HG03565 (cell line): ENCODE results near the gene PRKG1.

Experiments
- ATAC-seq: cut with Tn5 transposase; IDR thresholded peaks from one replicate; pipeline ENCODE4 v1.9.1; 2021; ENCODE audit warnings: mild to moderate bottlenecking, moderate library complexity; ENCODE audit not compliant: unreplicated experiment

The PRKG1 gene

GRCh38 chr10:51770709-51771108, 696.4 kb downstream of the PRKG1 start:
- ATAC-seq: no peak

GRCh38 chr10:51772387-51772786, 698.1 kb downstream of the PRKG1 start:
- no peak for ATAC-seq

- ATAC-seq: no peak
Measured at GRCh38 chr10:51773681-51774080, 699.4 kb downstream of the PRKG1 start.

GRCh38 chr10:51783941-51784340, 709.7 kb downstream of the PRKG1 start:
- no peak for ATAC-seq

GRCh38 chr10:51786016-51786683, 711.9 kb downstream of the PRKG1 start:
- no peak for ATAC-seq

- no peak for ATAC-seq
Measured at GRCh38 chr10:51786684-51787035, 712.4 kb downstream of the PRKG1 start.

- no peak for ATAC-seq
Measured at GRCh38 chr10:51788273-51788672, 714.0 kb downstream of the PRKG1 start.

- ATAC-seq: no peak
Measured at GRCh38 chr10:51789118-51789517, 714.8 kb downstream of the PRKG1 start.

- ATAC-seq: no peak
Measured at GRCh38 chr10:51789903-51790302, 715.6 kb downstream of the PRKG1 start.

GRCh38 chr10:51792678-51793077, 718.4 kb downstream of the PRKG1 start:
- ATAC-seq: no peak

- ATAC-seq: no peak
Measured at GRCh38 chr10:51800121-51800520, 725.8 kb downstream of the PRKG1 start.

GRCh38 chr10:51800725-51801424, 726.6 kb downstream of the PRKG1 start:
- no peak for ATAC-seq

- no peak for ATAC-seq
Measured at GRCh38 chr10:51802030-51802429, 727.7 kb downstream of the PRKG1 start.

- ATAC-seq: no peak
Measured at GRCh38 chr10:51804866-51805265, 730.6 kb downstream of the PRKG1 start.

- ATAC-seq: no peak
Measured at GRCh38 chr10:51806079-51806835, 732.0 kb downstream of the PRKG1 start.

GRCh38 chr10:51808187-51808586, 733.9 kb downstream of the PRKG1 start:
- no peak for ATAC-seq

GRCh38 chr10:51815723-51816122, 741.4 kb downstream of the PRKG1 start:
- no peak for ATAC-seq

GRCh38 chr10:51821045-51821444, 746.8 kb downstream of the PRKG1 start:
- no peak for ATAC-seq

GRCh38 chr10:51821745-51822144, 747.5 kb downstream of the PRKG1 start:
- no peak for ATAC-seq

GRCh38 chr10:51832652-51833383, 758.5 kb downstream of the PRKG1 start:
- peak; percentile 90 for ATAC-seq

- no peak for ATAC-seq
Measured at GRCh38 chr10:51834548-51834947, 760.3 kb downstream of the PRKG1 start.
